Fibroblast of lung (primary cell): ENCODE data around the gene CLPSL2.

ENCODE experiments used
- EZH2 ChIP-seq: IDR thresholded peaks from 2 replicates; pipeline ENCODE4 v1.5.1; 2012; ENCODE audit warnings: low read length, control low read depth, mild to moderate bottlenecking; ENCODE audit errors: missing control alignments
- TF ChIP-seq, protein P1 (sequence below), 2 donors: IDR thresholded peaks in 1 of 2; conservative IDR thresholded peaks in 1 of 2; 1 replicate in 1 of 2; 2 replicates in 1 of 2; pipeline ENCODE4 v1.5.1; 2011 to 2012; ENCODE audit warnings: low read length in 2 of 2, control low read depth in 1 of 2, inconsistent platforms in 1 of 2, low read depth in 1 of 2, mild to moderate bottlenecking in 1 of 2

GRCh38 chr6:35727231-35727934, 49.0 kb upstream of the CLPSL2 start:
- TF ChIP-seq EZH2 = no peak
- TF ChIP-seq, protein P1, sequence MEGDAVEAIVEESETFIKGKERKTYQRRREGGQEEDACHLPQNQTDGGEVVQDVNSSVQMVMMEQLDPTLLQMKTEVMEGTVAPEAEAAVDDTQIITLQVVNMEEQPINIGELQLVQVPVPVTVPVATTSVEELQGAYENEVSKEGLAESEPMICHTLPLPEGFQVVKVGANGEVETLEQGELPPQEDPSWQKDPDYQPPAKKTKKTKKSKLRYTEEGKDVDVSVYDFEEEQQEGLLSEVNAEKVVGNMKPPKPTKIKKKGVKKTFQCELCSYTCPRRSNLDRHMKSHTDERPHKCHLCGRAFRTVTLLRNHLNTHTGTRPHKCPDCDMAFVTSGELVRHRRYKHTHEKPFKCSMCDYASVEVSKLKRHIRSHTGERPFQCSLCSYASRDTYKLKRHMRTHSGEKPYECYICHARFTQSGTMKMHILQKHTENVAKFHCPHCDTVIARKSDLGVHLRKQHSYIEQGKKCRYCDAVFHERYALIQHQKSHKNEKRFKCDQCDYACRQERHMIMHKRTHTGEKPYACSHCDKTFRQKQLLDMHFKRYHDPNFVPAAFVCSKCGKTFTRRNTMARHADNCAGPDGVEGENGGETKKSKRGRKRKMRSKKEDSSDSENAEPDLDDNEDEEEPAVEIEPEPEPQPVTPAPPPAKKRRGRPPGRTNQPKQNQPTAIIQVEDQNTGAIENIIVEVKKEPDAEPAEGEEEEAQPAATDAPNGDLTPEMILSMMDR (conservative IDR thresholded peaks at IDR 0.05 in 1 of 2, IDR thresholded peaks at IDR 0.05 in 1 of 2; ENCODE audit: low read depth in 1 of 2, low read length in 2 of 2) = no peak
